Measurements from ENCODE around the gene NTRK1.

DNA sequence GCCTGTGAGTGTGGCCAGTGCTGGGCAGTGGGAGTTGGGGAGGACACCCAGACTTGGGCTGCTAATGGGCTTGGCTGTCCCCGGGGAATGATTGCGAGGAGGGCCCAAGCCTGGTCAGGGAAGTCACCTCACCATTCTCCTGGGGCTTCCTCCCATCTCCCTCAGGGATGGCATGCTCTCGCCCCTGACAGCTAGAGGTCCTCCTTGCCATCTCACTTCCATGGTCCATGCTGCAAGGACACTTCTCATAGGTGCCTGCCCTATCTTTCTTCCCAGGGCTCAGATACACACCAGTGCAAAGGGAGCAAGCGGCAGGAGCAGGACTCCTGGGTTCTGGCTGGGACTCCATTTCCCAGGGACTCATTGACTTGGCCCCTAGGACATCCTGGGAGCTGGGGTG is 4.1 kb downstream of the NTRK1 start:
- TF ChIP-seq, protein P1, sequence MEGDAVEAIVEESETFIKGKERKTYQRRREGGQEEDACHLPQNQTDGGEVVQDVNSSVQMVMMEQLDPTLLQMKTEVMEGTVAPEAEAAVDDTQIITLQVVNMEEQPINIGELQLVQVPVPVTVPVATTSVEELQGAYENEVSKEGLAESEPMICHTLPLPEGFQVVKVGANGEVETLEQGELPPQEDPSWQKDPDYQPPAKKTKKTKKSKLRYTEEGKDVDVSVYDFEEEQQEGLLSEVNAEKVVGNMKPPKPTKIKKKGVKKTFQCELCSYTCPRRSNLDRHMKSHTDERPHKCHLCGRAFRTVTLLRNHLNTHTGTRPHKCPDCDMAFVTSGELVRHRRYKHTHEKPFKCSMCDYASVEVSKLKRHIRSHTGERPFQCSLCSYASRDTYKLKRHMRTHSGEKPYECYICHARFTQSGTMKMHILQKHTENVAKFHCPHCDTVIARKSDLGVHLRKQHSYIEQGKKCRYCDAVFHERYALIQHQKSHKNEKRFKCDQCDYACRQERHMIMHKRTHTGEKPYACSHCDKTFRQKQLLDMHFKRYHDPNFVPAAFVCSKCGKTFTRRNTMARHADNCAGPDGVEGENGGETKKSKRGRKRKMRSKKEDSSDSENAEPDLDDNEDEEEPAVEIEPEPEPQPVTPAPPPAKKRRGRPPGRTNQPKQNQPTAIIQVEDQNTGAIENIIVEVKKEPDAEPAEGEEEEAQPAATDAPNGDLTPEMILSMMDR (IDR thresholded peaks at IDR 0.05) = no peak
- no peak for TF ChIP-seq POLR2A (IDR thresholded peaks at IDR 0.05)

All from lower leg skin (tissue), 3 donors.